ENCODE results near the gene C16orf82. TPM values are rescaled to one million over a fixed set of nuclear protein-coding genes. Genes with fewer than 3 reads are reported as not detected.

The C16orf82 gene
- total RNA-seq, 1 donor = not detected

- Histone ChIP-seq H3K9me3 (ENCODE audit: low read depth, low read length) (no peaks in the 10 kb centered on the region), H3K27me3 (ENCODE audit: insufficient read depth, low read length) (no peaks in the 10 kb centered on the region), H3K4me3 (ENCODE audit: insufficient read depth, low read length) (no peak overlapping the region), H2AFZ (ENCODE audit: low read length) (no peak overlapping the region), H3K27ac (ENCODE audit: low read depth, low read length) (no peak overlapping the region), H3K36me3 (ENCODE audit: insufficient read depth, low read length) (no peaks in the 10 kb centered on the region), H4K20me1 (ENCODE audit: insufficient read depth, low read length) (no peaks in the 10 kb centered on the region), H3K79me2 (ENCODE audit: insufficient read depth, low read length) (no peaks in the 10 kb centered on the region), H3K4me1 (ENCODE audit: insufficient read depth, low read length) (no peaks in the 10 kb centered on the region), H3K4me2 (ENCODE audit: insufficient read depth, low read length) (no peak overlapping the region)
- TF ChIP-seq CTCF (IDR thresholded peaks at IDR 0.05; ENCODE audit: extremely low read depth, low read depth, low read length) = no peak
- DNase-seq (ENCODE audit: insufficient read length, low spot score, missing footprints) = no peak
Measured at GRCh38 chr16:27112093-27112811, 45.5 kb downstream of the C16orf82 start.

GRCh38 chr16:27113341-27113841, 46.7 kb downstream of the C16orf82 start:
- no peaks in the 10 kb centered on the region for H3K36me3 ChIP-seq (ENCODE audit: insufficient read depth, low read length)
- no peak for DNase-seq (ENCODE audit: insufficient read length, low spot score, missing footprints)
- no peaks in the 10 kb centered on the region for H3K9me3 ChIP-seq (ENCODE audit: low read depth, low read length)

GRCh38 chr16:27114006-27114405, 47.3 kb downstream of the C16orf82 start:
- Histone ChIP-seq H3K27me3 (ENCODE audit: insufficient read depth, low read length) (no peaks in the 10 kb centered on the region), H3K27ac (ENCODE audit: low read depth, low read length) (no peak overlapping the region), H2AFZ (ENCODE audit: low read length) (no peak overlapping the region), H3K79me2 (ENCODE audit: insufficient read depth, low read length) (no peaks in the 10 kb centered on the region), H3K36me3 (ENCODE audit: insufficient read depth, low read length) (no peaks in the 10 kb centered on the region), H3K4me3 (ENCODE audit: insufficient read depth, low read length) (no peak overlapping the region), H4K20me1 (ENCODE audit: insufficient read depth, low read length) (no peaks in the 10 kb centered on the region), H3K4me2 (ENCODE audit: insufficient read depth, low read length) (no peak overlapping the region), H3K9me3 (ENCODE audit: low read depth, low read length) (no peaks in the 10 kb centered on the region), H3K4me1 (ENCODE audit: insufficient read depth, low read length) (no peaks in the 10 kb centered on the region)
- TF ChIP-seq CTCF (IDR thresholded peaks at IDR 0.05; ENCODE audit: extremely low read depth, low read depth, low read length) = no peak
- DNase-seq (ENCODE audit: insufficient read length, low spot score, missing footprints) = no peak

More at GRCh38 chr16:27113341-27113841, 46.7 kb downstream of the C16orf82 start:
- H3K4me2 ChIP-seq (ENCODE audit: insufficient read depth, low read length) = no peak overlapping the region
- no peaks in the 10 kb centered on the region for H3K4me1 ChIP-seq (ENCODE audit: insufficient read depth, low read length)
- TF ChIP-seq CTCF (IDR thresholded peaks at IDR 0.05; ENCODE audit: extremely low read depth, low read depth, low read length) = no peak
- H2AFZ ChIP-seq (ENCODE audit: low read length) = no peak overlapping the region
- H3K27me3 ChIP-seq (ENCODE audit: insufficient read depth, low read length) = no peaks in the 10 kb centered on the region
- H3K27ac ChIP-seq (ENCODE audit: low read depth, low read length) = no peak overlapping the region
- no peaks in the 10 kb centered on the region for H4K20me1 ChIP-seq (ENCODE audit: insufficient read depth, low read length)
- no peak overlapping the region for H3K4me3 ChIP-seq (ENCODE audit: insufficient read depth, low read length)
- no peaks in the 10 kb centered on the region for H3K79me2 ChIP-seq (ENCODE audit: insufficient read depth, low read length)

- H2AFZ ChIP-seq (ENCODE audit: low read length) = no peak overlapping the region
- no peaks in the 10 kb centered on the region for H3K79me2 ChIP-seq (ENCODE audit: insufficient read depth, low read length)
- no peaks in the 10 kb centered on the region for H3K36me3 ChIP-seq (ENCODE audit: insufficient read depth, low read length)
- no peaks in the 10 kb centered on the region for H4K20me1 ChIP-seq (ENCODE audit: insufficient read depth, low read length)
- no peak for TF ChIP-seq CTCF (IDR thresholded peaks at IDR 0.05; ENCODE audit: extremely low read depth, low read depth, low read length)
- H3K27ac ChIP-seq (ENCODE audit: low read depth, low read length) = no peak overlapping the region
- no peak for DNase-seq (ENCODE audit: insufficient read length, low spot score, missing footprints)
- H3K9me3 ChIP-seq (ENCODE audit: low read depth, low read length) = no peaks in the 10 kb centered on the region
- H3K27me3 ChIP-seq (ENCODE audit: insufficient read depth, low read length) = no peaks in the 10 kb centered on the region
- H3K4me3 ChIP-seq (ENCODE audit: insufficient read depth, low read length) = no peak overlapping the region
- H3K4me2 ChIP-seq (ENCODE audit: insufficient read depth, low read length) = no peak overlapping the region
- no peaks in the 10 kb centered on the region for H3K4me1 ChIP-seq (ENCODE audit: insufficient read depth, low read length)
Measured at GRCh38 chr16:27118526-27118925, 51.8 kb downstream of the C16orf82 start.

Other genes starting within 250 kb of the C16orf82 start
- 2.9 and 6.2 TPM in 2 replicates for gene KDM8, start 136.6 kb downstream of the C16orf82 start, total RNA-seq
- 57.9 and 71.3 TPM in 2 replicates for gene NSMCE1, start 201.8 kb downstream of the C16orf82 start, total RNA-seq
- 28.0 and 32.9 TPM in 2 replicates for gene IL4R, start 247.0 kb downstream of the C16orf82 start, total RNA-seq